Skin epidermis (tissue), 12 donors: ENCODE measurements around the gene NKTR.
A peak's percentile ranks its signal among the peaks of the same experiment; 100 is the strongest.
"Not testable (repeated sequence)": the region's sequence is repeated elsewhere in the genome, so short reads cannot be mapped to it uniquely, and the experiment has no call there.

Source experiments
- H3K27ac ChIP-seq, 21 experiments: fragments of 200-600 bp; sonication (generic) in 11 of 21; one replicate each; pipeline ENCODE4 v1.5.0; 2020; ENCODE audit warnings: mild to moderate bottlenecking in 3 of 21, inconsistent platforms in 2 of 21, moderate library complexity in 2 of 21
- H3K4me3 ChIP-seq, 7 experiments: fragments of 200-600 bp; sonication (generic) in 2 of 7; one replicate each; pipeline ENCODE4 v1.5.0; 2020; ENCODE audit warnings: inconsistent platforms in 2 of 7, mild to moderate bottlenecking in 2 of 7, moderate library complexity in 1 of 7

NKTR gene

DNA sequence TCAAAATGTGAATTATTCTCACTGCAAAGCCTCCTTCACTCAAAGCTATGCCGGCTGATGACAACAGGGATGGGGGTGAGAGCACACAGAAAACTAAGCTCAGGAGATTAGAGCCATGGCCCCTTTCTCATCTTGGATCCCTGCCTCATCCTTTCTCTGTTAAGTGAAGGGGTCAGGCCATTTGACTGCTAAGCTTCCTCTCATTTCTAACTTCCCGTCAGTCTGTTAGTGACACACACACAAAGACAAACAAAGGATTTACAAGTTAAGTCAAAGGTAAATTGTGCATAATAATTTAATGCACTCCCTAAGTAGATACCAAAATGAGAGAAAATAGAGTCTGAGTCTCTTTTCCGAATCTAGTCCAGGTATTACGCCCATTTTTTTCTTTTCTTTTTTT, 8.7 kb upstream of the NKTR start:
- peak overlapping the region in 14 of 21 experiments; percentile 61 to 93 (median 84) for H3K27ac ChIP-seq

GRCh38 chr3:42593635-42594034, 6.9 kb upstream of the NKTR start:
- Histone ChIP-seq H3K27ac (no peak overlapping the region), H3K4me3 (no peak overlapping the region)

More for the DNA sequence above, 8.7 kb upstream of the NKTR start:
- peak overlapping the region in 5 of 7 experiments; percentile 63 to 75 (median 73) for H3K4me3 ChIP-seq

GRCh38 chr3:42595682-42596081, 4.8 kb upstream of the NKTR start:
- no peak overlapping the region for H3K27ac ChIP-seq
- H3K4me3 ChIP-seq, result no peak overlapping the region

DNA sequence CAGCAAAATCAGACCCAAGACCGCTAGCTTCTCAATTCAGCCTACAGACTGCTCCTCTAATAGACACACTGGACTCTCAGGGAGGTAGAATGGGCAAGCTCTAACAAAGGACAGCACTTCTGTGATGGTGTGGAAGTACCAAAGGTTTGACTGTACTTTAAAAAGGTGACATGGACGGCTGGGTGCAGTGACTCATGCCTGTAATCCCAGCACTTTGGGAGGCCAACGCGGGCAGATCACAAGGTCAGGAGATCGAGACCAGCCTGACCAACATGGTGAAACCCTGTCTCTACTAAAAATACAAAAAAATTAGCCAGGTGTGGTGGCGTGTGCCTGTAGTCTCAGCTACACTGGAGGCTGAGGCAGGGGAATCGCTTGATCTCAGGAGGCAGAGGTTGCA, 3.4 kb upstream of the NKTR start:
- H3K4me3 ChIP-seq, H3K27ac ChIP-seq: not testable (repeated sequence)

DNA sequence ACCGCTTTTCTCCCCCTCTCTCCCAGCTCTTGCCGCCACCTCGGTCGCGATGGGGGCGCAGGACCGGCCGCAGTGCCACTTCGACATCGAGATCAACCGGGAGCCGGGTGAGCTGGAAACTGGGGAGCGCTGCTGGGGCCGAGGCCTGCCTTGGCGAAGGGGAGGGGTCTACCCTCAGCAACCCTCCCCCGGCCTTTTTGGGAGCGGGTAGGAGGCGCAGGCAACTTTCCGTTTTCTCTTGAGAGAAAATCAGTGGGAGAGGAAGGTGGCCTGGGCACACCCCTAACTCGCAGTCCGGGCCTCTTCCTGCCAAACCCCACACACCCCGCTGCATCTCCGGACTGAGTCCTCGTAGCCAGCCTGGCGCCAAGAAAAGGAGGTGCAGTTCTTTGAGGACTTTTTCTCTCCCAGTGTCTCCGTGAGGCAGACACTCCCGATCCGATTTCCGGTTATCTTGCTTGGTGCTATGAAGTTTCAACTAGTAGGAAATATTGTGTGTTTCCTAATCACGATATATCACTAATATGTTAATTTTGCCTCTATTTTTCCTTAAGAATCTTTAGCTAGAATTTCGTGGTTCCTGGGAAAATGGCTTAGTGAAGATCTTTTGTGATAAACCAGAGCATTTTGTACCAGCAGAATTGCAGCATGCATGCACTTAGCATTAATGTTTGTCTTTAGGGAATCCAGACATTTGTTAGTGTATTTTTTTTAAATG, 631 bp downstream of the NKTR start:
- Histone ChIP-seq H3K4me3 (peak overlapping the region; percentile 64 to 96 (median 83)), H3K27ac (peak overlapping the region; percentile 80 to 98 (median 95))

- H3K4me3 ChIP-seq, result peak overlapping the region in 6 of 7 experiments; percentile 64 to 85 (median 80)
These were observed 1.6 kb downstream of the NKTR start for GRCh38 chr3:42601896-42602581.

DNA sequence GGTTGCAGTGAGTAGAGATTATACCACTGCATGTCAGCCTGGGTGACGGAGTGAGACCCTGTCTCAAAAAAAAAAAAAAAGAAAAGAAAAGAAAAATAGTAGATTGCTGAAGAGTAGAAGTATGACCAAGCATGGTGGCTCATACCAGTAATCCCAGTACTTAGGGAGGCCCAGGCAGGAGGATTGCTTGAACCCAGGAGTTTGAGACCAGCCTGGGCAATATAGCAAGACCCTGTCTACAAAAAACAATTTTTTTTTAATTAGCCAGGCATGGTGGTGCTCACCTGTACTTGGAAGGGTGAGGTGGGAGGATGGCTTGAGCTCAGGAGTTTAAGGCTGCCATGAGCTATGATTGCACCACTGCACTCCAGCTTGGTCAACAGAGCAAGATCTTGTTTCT, 2.5 kb downstream of the NKTR start:
- Histone ChIP-seq H3K27ac (peak overlapping the region in 1 of 21 experiments; percentile 9), H3K4me3 (no peak overlapping the region)

More at GRCh38 chr3:42601896-42602581, 1.6 kb downstream of the NKTR start:
- peak overlapping the region in 14 of 21 experiments; percentile 91 to 98 (median 95) for H3K27ac ChIP-seq

- H3K27ac ChIP-seq, result peak overlapping the region in 1 of 21 experiments; percentile 28
- no peak overlapping the region for H3K4me3 ChIP-seq
These were observed 5.2 kb downstream of the NKTR start for GRCh38 chr3:42605546-42606173.

- H3K27ac ChIP-seq, result peak overlapping the region in 1 of 21 experiments; percentile 40
- H3K4me3 ChIP-seq, result no peak overlapping the region
These were observed 8.1 kb downstream of the NKTR start for GRCh38 chr3:42608581-42608980.

DNA sequence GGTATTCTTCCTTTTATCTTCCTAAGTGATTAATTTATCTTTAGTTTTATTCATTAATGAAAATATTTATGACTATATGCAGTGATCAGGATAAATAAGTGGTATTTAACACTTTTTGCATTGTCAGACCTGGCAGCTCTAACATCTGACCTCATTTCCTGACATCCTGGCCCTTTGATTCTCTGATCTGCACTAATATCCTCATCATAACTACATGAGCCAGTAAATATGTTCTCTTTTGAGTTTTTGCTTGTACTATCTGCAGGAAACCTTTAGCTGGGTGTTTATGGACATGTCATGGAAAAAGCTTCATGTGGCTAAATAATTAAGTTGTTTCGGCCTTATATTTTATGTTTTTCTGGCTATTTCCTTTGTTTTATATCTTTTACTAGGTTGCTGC, 10.5 kb downstream of the NKTR start:
- H3K4me3 ChIP-seq, result no peak overlapping the region
- H3K27ac ChIP-seq, result peak overlapping the region in 5 of 21 experiments; percentile 6 to 72 (median 18)

DNA sequence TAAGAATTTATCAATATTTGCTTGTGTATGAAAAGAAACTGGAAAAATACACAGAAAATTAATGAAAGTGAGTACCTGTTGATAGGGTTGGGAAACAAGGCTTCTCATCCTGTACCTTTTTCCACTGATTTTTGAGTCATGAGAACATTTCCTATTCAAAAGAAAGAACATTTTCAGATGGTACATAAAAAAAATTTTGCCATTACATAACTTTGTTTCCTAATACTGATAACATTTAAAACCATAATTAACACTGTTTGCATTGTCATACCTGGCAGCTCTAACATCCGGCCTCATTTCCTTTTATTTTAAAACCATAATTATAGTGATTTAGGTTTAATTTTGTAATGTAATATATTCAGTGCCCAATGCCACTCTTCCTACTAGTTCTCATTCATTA, 11.7 kb downstream of the NKTR start:
- Histone ChIP-seq H3K4me3 (no peak overlapping the region), H3K27ac (peak overlapping the region in 4 of 21 experiments; percentile 8 to 52 (median 13))

DNA sequence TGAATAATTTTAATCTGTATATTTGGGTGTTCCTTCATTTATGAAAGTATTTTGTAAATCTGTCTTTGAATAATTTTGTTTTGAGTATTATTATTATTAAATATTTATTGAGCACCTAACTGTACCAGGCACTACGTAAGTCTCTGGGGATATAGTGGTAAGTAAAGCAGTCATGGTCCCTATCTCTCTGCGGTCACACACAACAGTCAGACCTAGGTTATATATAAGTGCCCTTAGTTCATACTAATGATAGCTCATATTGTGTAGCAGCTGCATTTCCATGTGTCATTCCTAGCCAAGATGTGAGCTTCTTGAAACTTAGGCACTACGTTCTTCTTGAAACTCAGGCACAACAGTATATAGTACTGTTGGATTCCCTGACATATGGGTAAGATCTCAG, 12.4 kb downstream of the NKTR start:
- no peak overlapping the region for H3K4me3 ChIP-seq
- peak overlapping the region in 1 of 21 experiments; percentile 14 for H3K27ac ChIP-seq

DNA sequence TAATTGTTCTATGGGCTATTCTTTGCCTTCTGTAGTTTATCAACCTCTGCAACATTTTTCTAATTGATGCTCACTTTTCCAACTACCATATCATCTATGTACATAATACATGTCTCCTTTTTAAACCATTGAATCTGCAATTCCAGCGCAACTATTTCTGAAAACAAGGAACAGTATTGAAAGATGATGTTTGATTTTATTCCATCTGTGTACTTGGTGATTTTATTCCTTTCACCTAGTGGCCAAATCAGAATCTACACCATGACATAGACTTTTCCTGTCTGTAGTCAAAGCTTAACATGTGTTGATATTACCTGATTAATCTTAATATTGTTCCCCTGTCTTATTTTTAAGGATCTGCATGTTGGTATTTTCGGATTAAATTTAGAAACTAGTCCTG, 13.0 kb downstream of the NKTR start:
- Histone ChIP-seq H3K4me3 (no peak overlapping the region), H3K27ac (peak overlapping the region in 1 of 21 experiments; percentile 14)

DNA sequence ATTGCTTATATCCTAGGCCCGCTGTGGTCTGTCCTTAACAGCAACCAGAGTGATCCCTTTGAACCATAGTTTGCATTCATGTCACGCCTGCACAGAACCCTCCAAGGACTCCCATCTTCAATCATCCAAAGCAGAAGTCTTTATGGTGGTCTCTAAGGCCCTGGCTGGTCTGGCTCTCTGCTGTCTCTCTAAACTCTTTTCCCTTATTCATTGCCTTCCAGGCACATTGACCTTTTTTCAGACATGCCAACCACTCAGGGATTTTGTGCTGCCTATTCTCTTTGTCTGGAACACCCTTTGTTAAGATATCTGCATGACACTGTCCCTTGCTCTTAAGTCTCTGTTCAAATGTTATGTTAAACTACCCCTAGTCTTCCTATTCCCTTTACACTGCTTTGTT, 31.1 kb downstream of the NKTR start:
- no peak overlapping the region for H3K27ac ChIP-seq

DNA sequence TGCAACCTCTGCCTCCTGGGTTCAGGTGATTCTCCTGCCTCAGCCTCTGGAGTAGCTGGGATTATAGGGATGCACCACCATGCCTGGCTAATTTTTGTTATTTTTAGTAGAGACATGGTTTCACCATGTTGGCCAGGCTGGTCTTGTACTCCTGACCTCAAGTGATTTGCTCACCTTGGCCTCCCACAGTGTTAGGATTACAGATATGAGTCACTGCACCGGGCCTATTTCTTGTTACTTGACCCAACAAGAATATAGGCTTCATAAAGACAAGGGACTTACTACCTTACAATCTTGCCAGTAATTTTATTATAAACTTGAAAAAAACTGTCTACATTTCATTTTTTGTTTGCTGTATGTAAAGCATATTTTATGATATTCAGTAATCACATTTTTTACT, 31.7 kb downstream of the NKTR start:
- H3K4me3 ChIP-seq, result no peak overlapping the region
- H3K27ac ChIP-seq, result no peak overlapping the region

More for the DNA sequence above, 31.1 kb downstream of the NKTR start:
- H3K4me3 ChIP-seq, result no peak overlapping the region

GRCh38 chr3:42633544-42633943, 33.1 kb downstream of the NKTR start:
- no peak overlapping the region for H3K4me3 ChIP-seq

DNA sequence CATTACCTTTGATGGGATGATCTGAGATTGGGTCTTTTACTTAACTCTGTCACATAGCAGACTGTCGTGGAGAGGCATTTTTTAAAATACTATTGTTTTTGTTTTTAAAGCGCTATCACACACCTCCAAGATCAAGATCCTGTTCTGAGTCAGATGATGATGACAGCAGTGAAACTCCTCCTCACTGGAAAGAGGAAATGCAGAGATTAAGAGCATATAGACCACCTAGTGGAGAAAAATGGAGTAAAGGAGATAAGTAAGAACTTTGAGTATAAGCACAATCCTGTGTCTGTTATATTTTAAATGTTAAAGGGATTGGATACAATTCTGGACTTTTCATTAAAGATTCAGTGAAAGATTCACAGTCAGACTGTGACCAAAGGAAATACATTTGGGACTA, 34.6 kb downstream of the NKTR start:
- H3K27ac ChIP-seq, result no peak overlapping the region
- H3K4me3 ChIP-seq, result no peak overlapping the region

More at GRCh38 chr3:42633544-42633943, 33.1 kb downstream of the NKTR start:
- H3K27ac ChIP-seq, result no peak overlapping the region

DNA sequence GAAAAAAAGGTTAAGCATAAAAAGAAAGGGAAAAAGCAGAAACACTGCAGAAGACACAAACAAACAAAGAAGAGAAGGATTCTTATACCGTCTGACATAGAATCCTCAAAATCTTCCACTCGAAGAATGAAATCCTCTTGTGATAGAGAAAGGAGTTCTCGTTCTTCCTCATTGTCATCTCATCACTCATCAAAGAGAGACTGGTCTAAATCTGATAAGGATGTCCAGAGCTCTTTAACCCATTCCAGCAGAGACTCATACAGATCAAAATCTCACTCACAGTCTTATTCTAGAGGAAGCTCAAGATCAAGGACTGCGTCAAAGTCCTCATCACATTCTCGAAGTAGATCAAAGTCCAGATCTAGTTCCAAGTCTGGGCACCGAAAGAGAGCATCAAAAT, 36.5 kb downstream of the NKTR start:
- H3K27ac ChIP-seq, result no peak overlapping the region
- no peak overlapping the region for H3K4me3 ChIP-seq

GRCh38 chr3:42638339-42638842, 37.9 kb downstream of the NKTR start:
- peak overlapping the region in 10 of 21 experiments; percentile 1 to 55 (median 32) for H3K27ac ChIP-seq
- no peak overlapping the region for H3K4me3 ChIP-seq

DNA sequence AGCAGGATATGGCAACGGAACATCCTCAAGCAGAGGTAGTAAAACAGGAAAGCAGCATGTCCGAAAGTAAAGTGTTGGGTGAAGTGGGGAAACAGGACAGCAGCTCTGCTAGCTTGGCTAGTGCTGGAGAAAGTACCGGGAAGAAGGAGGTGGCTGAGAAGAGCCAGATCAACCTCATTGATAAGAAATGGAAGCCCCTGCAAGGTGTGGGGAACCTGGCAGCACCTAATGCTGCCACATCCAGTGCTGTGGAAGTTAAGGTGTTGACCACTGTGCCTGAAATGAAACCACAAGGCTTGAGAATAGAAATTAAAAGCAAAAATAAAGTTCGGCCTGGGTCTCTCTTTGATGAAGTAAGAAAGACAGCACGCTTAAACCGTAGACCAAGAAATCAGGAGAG, 38.7 kb downstream of the NKTR start:
- H3K27ac ChIP-seq, result peak overlapping the region in 9 of 21 experiments; percentile 14 to 55 (median 40)
- H3K4me3 ChIP-seq, result no peak overlapping the region
